ENCODE data around the gene IL1RAPL2.

IL1RAPL2 gene

DNA sequence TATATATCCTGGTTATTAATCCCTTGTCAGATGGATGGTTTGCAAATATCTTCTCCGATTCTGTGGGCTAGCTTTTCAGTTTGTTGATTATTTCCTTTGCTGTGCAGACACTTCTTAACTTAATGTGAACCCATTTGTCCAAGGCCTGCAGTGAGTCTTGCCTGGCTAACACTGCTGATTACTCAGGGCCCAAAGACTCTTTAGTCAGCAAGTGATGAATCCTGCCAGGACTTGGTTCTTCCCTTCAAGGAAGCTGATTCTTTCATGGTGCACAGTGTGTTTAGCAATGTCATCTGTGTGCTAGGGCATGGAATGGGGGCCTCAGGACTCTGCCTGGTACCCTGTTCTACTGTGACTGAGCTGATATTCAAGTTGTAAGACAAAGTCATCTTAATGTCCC, 736.2 kb downstream of the IL1RAPL2 start:
- no peak for ATAC-seq
- TF ChIP-seq TOX (CRISPR knock-in tag; IDR thresholded peaks at IDR 0.05; ENCODE audit: borderline replicate concordance) (no peak), ZNF70 (CRISPR knock-in tag; IDR thresholded peaks at IDR 0.05) (no peak), ZFP30 (CRISPR knock-in tag; IDR thresholded peaks at IDR 0.05) (no peak), SNAI2 (CRISPR knock-in tag; IDR thresholded peaks at IDR 0.05) (no peak), ARNTL (CRISPR knock-in tag; IDR thresholded peaks at IDR 0.05; ENCODE audit: borderline replicate concordance, low read depth) (no peak)

DNA sequence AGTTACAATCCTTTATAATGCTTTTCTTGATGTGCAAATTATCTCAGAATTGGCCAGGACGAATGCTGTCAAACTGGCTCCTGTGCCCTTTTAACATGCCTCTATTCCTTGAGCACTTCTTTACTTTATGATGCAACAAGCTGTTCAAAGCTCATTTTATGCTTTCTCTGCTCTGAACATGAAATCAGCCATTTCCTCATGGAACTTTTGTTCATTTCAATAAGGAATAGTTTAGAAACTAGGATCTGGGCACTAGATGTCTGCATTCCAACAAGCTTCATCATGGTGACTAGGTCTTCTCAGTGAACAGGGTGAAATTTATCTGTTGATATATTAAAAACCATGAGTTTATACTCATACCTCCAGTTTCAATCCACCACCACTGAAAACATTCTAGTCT, 741.8 kb downstream of the IL1RAPL2 start:
- ATAC-seq: no peak
- TF ChIP-seq OSR1 (CRISPR knock-in tag; IDR thresholded peaks at IDR 0.05): no peak
- TF ChIP-seq, protein P1, sequence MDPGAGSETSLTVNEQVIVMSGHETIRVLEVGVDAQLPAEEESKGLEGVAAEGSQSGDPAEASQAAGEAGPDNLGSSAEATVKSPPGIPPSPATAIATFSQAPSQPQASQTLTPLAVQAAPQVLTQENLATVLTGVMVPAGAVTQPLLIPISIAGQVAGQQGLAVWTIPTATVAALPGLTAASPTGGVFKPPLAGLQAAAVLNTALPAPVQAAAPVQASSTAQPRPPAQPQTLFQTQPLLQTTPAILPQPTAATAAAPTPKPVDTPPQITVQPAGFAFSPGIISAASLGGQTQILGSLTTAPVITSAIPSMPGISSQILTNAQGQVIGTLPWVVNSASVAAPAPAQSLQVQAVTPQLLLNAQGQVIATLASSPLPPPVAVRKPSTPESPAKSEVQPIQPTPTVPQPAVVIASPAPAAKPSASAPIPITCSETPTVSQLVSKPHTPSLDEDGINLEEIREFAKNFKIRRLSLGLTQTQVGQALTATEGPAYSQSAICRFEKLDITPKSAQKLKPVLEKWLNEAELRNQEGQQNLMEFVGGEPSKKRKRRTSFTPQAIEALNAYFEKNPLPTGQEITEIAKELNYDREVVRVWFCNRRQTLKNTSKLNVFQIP (CRISPR knock-in tag; IDR thresholded peaks at IDR 0.05; ENCODE audit: borderline replicate concordance, low read depth): no peak
- TF ChIP-seq, protein P2, sequence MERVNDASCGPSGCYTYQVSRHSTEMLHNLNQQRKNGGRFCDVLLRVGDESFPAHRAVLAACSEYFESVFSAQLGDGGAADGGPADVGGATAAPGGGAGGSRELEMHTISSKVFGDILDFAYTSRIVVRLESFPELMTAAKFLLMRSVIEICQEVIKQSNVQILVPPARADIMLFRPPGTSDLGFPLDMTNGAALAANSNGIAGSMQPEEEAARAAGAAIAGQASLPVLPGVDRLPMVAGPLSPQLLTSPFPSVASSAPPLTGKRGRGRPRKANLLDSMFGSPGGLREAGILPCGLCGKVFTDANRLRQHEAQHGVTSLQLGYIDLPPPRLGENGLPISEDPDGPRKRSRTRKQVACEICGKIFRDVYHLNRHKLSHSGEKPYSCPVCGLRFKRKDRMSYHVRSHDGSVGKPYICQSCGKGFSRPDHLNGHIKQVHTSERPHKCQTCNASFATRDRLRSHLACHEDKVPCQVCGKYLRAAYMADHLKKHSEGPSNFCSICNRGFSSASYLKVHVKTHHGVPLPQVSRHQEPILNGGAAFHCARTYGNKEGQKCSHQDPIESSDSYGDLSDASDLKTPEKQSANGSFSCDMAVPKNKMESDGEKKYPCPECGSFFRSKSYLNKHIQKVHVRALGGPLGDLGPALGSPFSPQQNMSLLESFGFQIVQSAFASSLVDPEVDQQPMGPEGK (CRISPR knock-in tag; IDR thresholded peaks at IDR 0.05; ENCODE audit: borderline replicate concordance): no peak
- no peak for TF ChIP-seq ZNF8 (CRISPR knock-in tag; IDR thresholded peaks at IDR 0.05)
- TF ChIP-seq, protein P3, sequence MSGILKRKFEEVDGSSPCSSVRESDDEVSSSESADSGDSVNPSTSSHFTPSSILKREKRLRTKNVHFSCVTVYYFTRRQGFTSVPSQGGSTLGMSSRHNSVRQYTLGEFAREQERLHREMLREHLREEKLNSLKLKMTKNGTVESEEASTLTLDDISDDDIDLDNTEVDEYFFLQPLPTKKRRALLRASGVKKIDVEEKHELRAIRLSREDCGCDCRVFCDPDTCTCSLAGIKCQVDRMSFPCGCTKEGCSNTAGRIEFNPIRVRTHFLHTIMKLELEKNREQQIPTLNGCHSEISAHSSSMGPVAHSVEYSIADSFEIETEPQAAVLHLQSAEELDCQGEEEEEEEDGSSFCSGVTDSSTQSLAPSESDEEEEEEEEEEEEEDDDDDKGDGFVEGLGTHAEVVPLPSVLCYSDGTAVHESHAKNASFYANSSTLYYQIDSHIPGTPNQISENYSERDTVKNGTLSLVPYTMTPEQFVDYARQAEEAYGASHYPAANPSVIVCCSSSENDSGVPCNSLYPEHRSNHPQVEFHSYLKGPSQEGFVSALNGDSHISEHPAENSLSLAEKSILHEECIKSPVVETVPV (CRISPR knock-in tag; IDR thresholded peaks at IDR 0.05): no peak
- no peak for TF ChIP-seq BACH2 (CRISPR knock-in tag; IDR thresholded peaks at IDR 0.05; ENCODE audit: borderline replicate concordance)
- no peak for TF ChIP-seq TCF4 (CRISPR knock-in tag; IDR thresholded peaks at IDR 0.05; ENCODE audit: borderline replicate concordance)
- TF ChIP-seq, protein P4, sequence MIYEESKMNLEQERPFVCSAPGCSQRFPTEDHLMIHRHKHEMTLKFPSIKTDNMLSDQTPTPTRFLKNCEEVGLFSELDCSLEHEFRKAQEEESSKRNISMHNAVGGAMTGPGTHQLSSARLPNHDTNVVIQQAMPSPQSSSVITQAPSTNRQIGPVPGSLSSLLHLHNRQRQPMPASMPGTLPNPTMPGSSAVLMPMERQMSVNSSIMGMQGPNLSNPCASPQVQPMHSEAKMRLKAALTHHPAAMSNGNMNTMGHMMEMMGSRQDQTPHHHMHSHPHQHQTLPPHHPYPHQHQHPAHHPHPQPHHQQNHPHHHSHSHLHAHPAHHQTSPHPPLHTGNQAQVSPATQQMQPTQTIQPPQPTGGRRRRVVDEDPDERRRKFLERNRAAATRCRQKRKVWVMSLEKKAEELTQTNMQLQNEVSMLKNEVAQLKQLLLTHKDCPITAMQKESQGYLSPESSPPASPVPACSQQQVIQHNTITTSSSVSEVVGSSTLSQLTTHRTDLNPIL (CRISPR knock-in tag; IDR thresholded peaks at IDR 0.05; ENCODE audit: low read depth): no peak
- TF ChIP-seq ESRRG (CRISPR knock-in tag; IDR thresholded peaks at IDR 0.05): no peak
- no peak for TF ChIP-seq ZFP3 (CRISPR knock-in tag; IDR thresholded peaks at IDR 0.05)
- TF ChIP-seq RARB (CRISPR knock-in tag; IDR thresholded peaks at IDR 0.05): no peak
- TF ChIP-seq ZNF70 (CRISPR knock-in tag; IDR thresholded peaks at IDR 0.05): no peak
- no peak for TF ChIP-seq ZC3H10 (CRISPR knock-in tag; IDR thresholded peaks at IDR 0.05)
- TF ChIP-seq SNAI2 (CRISPR knock-in tag; IDR thresholded peaks at IDR 0.05): no peak
- TF ChIP-seq ISL1 (CRISPR knock-in tag; IDR thresholded peaks at IDR 0.05): no peak
- no peak for TF ChIP-seq ARNTL (CRISPR knock-in tag; IDR thresholded peaks at IDR 0.05; ENCODE audit: borderline replicate concordance, low read depth)
- TF ChIP-seq ZFP30 (CRISPR knock-in tag; IDR thresholded peaks at IDR 0.05): no peak
- no peak for TF ChIP-seq ZNF565 (CRISPR knock-in tag; conservative IDR thresholded peaks at IDR 0.05; ENCODE audit: low read depth)
- TF ChIP-seq, protein P5, sequence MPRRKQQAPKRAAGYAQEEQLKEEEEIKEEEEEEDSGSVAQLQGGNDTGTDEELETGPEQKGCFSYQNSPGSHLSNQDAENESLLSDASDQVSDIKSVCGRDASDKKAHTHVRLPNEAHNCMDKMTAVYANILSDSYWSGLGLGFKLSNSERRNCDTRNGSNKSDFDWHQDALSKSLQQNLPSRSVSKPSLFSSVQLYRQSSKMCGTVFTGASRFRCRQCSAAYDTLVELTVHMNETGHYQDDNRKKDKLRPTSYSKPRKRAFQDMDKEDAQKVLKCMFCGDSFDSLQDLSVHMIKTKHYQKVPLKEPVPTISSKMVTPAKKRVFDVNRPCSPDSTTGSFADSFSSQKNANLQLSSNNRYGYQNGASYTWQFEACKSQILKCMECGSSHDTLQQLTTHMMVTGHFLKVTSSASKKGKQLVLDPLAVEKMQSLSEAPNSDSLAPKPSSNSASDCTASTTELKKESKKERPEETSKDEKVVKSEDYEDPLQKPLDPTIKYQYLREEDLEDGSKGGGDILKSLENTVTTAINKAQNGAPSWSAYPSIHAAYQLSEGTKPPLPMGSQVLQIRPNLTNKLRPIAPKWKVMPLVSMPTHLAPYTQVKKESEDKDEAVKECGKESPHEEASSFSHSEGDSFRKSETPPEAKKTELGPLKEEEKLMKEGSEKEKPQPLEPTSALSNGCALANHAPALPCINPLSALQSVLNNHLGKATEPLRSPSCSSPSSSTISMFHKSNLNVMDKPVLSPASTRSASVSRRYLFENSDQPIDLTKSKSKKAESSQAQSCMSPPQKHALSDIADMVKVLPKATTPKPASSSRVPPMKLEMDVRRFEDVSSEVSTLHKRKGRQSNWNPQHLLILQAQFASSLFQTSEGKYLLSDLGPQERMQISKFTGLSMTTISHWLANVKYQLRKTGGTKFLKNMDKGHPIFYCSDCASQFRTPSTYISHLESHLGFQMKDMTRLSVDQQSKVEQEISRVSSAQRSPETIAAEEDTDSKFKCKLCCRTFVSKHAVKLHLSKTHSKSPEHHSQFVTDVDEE (CRISPR knock-in tag; IDR thresholded peaks at IDR 0.05): no peak
- TF ChIP-seq GLIS3 (CRISPR knock-in tag; IDR thresholded peaks at IDR 0.05): no peak

DNA sequence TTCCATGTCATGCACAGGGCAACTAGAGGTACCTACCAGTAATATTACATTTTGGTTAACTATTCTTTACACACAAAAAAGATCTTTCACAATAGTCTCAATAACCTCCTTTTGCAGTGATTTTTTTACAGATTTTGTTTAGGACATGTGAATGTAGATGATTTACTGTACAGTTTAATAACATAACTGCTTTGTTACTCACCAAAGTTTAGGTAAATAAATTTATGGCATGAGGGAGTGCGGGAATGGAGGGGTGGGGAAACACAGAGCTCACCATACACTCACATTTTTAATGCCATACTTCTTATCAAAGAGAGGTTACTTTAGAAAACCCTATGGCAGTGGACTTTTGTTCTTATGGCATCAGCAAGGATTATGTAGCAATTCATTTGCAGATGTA, 747.6 kb downstream of the IL1RAPL2 start:
- TF ChIP-seq ISL1 (CRISPR knock-in tag; IDR thresholded peaks at IDR 0.05) (no peak), SNAI2 (CRISPR knock-in tag; IDR thresholded peaks at IDR 0.05) (no peak), RARB (CRISPR knock-in tag; IDR thresholded peaks at IDR 0.05) (no peak)
- ATAC-seq: no peak
